HG03442 (cell line): ENCODE results near the gene FRMD1.

Experiments used
- ATAC-seq: cut with Tn5 transposase; IDR thresholded peaks from one replicate; pipeline ENCODE4 v1.9.1; 2021; ENCODE audit warnings: mild to moderate bottlenecking, moderate library complexity; ENCODE audit not compliant: unreplicated experiment

Gene FRMD1

DNA sequence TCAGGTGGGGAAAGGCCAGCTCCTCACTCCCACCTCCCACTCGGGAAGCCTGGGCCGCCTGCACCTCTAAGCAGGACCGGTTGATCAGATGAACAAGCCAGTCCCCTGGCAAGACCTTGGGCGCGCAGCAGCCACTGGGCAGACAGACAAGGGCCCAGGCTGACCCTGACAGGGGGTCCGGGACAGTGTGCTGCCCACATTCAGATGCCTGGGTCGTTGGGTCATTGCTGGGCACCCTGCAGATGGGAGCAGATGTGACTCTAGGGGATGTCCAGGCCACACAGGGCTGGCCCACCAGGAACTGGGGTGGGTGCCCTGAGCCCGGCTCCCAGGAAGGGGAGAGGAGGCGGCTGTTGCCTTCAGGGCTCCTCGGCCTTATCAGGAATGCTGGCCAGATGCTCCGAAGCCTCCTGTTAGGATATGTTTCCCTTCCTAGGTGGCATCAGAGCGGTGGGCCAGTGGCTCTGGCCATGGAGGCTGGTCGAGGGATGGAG, 17.3 kb upstream of the FRMD1 start:
- ATAC-seq: no peak

DNA sequence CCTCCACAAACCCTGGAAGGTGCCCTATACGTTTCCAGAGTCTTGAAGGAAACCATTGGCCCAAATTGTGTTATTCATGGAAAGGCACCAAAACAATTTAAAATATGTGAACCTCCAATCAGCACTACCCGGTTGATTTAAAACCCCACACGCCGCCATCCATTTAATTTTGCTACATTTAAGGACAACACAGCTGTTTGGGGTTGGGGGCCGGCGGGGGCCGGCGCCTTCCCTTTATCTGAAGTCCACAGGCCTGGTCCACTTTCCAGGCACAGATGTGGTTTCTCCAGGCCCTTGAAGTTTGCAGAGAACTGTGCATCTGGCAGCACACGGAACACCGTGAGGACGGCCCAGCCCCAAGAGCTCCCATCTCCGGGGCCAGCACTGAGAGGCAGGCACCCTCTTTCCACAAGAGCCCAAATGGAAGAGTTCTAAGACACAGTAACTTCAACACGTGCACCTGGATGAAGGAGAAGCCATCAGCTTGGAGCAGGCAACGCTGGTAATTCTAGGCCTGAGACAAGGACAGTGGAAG, 16.8 kb upstream of the FRMD1 start:
- ATAC-seq: no peak

DNA sequence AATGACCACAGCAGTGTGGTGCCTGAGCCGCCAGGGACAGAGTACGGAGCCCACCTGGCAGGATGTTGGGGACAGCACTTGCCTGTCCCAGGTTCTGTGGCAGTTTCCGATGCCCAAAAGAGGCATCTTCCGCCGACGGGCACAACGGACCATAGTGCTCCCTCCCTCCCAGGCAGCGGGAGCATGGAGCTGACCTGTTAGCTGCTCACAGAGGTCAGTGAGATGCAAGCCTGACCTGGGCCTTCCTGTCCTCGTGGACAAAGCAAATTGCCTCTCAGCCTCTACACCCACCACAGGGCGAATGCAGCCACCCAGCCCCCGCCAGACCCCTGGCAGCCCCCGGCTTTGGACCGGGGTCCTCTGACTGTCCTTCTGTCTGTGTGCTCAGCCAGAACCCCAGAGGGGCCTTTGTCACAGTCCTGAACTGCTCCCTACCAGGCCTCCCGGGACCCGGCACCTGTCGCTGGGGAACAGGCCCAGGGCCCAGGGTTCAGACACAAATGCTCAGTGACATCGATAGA, 16.2 kb upstream of the FRMD1 start:
- no peak for ATAC-seq

GRCh38 chr6:168093634-168094033, 14.6 kb upstream of the FRMD1 start:
- ATAC-seq: no peak

- no peak for ATAC-seq
Observed at GRCh38 chr6:168093071-168093505, 14.1 kb upstream of the FRMD1 start.

DNA sequence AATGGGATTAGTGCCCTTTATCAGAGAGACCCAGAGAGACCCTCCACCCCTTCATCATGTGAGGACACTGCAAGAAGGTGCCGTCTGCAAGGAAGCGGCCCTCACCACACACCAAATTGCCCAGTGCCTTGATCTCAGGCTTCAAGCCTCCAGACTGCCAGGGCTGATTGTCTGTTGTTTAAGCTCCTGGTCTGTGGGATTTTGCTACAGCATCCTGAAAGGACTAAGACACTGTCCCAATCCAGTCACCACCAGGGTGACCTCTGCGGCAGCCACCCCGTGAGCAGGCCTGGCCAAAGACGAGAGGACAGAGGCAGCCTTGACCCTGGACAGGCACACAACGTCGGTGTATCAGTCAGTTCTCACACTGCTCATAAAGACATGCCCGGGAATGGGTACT, 13.5 kb upstream of the FRMD1 start:
- ATAC-seq: no peak

GRCh38 chr6:168091381-168092264, 12.6 kb upstream of the FRMD1 start:
- no peak for ATAC-seq

GRCh38 chr6:168090706-168091105, 11.7 kb upstream of the FRMD1 start:
- no peak for ATAC-seq

GRCh38 chr6:168090064-168090690, 11.2 kb upstream of the FRMD1 start:
- no peak for ATAC-seq

DNA sequence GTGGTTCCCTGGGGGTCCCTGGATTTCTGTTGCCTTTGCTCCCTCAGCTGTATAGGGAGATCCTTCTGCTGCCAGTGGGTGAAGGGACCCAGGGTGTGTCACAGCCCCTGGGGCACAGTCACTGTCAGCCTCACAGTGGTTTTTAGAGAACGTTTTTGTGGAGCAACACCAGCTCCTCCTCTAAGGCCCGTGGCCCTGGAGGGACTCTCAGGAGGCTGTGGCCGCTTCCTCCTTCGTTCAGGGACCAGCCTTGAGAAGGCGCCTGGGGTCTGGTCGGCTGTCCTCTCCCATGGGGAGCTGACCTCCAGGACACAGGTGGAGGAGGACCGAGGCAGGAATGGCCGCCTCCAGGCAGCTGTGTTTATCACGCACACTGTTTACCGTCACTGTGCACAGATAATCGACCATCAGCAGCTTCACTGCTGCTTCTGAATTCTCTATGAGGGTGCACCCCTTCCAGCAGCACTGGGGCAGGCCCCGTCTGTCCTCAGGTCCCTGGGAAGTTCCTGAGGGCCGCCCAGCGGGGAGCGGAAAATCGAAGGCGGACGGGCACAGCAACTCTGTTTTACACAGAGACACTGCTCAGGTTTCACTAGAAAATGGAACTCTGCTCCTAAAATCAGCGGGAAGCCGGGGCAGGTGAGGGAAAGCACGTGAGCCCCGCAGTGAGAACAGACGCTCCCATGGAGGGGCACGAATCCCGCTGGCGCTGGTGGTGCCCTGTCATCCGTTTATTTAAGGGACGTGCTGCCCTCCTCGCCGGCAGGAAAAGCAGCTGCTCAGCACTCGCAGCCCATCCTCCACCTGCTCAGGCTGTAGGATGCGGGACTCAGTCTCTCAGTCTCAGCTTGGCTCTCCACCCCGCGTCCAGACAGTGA, 10.4 kb upstream of the FRMD1 start:
- ATAC-seq: no peak

DNA sequence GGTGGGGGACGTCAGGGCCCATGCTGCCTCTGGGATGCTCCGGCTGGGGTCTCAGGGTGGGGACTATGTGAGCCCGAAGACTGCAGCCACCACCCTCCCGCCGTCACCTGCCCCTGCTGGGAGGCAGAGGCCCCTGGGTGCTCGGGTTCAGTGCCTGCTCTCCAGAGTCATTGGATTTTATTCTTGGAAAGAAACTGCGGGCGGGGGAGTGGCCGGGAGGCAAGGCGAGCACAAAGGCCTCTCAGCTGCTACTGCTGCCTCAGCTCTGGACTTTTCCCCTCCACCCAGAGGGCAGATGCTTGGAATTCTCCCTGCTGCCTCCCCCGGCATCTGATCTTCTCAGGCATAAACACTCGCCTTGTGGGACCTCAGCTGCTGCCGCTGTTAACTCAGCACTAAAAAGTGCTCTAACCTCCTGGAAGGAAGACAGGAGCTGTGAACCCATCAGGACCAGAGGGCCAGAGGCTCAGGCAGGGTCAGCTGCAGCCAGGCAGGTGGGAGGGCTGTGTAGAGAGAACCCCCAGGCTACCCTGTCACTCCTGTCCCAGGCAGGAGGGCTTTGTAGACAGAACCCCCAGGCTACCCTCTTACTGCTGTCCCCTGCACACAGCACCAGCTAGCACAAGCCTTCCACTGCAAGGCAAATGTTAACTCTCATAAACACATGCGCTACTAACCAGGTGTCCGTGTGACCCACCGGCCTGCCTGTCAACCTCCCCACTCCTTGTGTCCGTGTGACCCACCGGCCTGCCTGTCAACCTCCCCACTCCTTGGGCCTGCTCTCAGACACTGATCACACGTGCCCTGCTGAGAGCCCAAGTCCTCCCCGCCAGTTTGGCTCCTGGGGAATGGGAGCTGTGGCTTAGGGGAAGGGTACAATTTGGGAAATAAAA, 9.4 kb upstream of the FRMD1 start:
- no peak for ATAC-seq

DNA sequence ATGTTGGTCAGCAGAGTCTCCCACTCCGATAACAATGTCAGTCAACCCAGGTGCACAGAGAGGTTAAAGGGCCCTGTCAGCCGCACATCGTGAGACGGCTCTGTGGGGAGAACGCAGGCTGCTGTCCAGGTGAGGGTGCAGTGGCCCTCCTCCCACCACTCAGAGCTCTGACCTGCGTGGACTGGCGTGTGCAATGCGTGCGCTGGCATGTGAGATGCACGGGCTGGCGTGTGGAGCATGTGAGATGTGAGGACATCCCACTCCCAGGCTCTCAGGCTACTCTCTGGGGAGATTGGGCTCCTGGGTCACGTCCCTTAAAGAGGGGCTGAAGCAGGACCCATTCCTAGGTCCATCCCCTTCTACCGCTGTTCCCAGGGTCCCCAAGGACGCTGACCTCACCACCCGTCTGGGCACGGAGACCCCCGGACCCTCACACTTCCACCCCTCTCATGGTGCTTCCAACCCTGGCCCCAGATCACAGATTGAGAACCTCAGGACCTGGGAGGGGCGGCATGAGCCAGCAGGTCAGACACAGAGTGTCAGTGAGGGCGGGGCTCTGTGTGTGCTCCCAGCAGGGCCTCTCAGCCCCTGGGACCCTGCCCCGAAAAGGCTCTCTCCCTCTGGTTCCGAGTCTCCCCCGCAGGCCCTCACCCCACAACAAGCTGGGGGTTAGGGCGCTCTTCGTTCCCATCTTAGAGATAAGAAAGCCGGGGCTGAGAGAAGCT, 8.6 kb upstream of the FRMD1 start:
- no peak for ATAC-seq

DNA sequence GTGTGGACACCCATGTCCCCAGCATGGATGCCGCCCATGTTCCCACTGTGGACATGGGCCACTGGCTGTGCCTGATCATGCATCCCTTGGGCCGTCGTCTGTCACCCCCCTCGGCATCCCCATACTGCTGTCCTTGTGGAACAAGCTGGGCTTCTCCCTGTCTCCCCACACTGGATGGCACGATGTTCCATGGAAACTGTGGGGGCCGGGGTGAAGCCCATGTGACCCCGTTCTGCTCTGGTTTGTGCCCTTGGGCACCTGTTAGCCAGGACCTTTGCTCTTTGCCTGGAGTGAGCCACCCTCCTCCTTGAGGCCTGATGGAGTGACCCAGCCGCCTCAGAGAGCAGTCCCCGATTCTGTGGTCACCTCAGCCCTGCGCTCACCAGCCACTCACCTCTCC, 7.6 kb upstream of the FRMD1 start:
- no peak for ATAC-seq

DNA sequence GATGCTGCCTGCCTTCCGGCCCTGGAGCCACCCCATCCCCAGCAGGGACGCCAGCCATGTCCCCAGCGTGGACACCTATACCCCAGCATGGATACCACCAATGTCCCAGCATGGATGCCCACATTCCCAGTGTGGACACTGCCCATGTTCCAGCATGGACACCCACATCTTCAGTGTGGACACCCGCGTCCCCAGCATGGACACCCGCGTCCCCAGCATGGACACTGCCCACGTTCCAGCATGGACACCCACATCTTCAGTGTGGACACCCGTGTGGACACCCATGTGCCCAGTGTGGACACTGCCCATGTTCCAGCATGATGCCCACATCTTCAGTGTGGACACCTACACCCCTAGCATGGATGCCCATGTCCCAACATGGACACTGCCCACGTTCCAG, 7.1 kb upstream of the FRMD1 start:
- ATAC-seq: no peak

- no peak for ATAC-seq
Observed at GRCh38 chr6:168084465-168085160, 5.6 kb upstream of the FRMD1 start.

GRCh38 chr6:168083514-168083885, 4.5 kb upstream of the FRMD1 start:
- ATAC-seq: no peak

GRCh38 chr6:168082860-168083513, 4.0 kb upstream of the FRMD1 start:
- no peak for ATAC-seq
